Kidney epithelial cell (primary cell): ENCODE results near the gene MYO3B. TPM values are rescaled to one million over a fixed set of nuclear protein-coding genes. Genes with fewer than 3 reads are reported as not detected.

Experiments used
- DNase-seq: peaks from one replicate; pipeline ENCODE4 v3.0.0-alpha.2; 2010; ENCODE audit warnings: low read depth
- H3K27me3 ChIP-seq: 2 replicates; pipeline ENCODE4 v1.6.0; 2011; ENCODE audit warnings: low read length; ENCODE audit not compliant: control insufficient read depth, insufficient read depth
- H3K36me3 ChIP-seq: 2 replicates; pipeline ENCODE4 v1.5.1; 2011; ENCODE audit warnings: low read length; ENCODE audit not compliant: control insufficient read depth, insufficient read depth
- H3K4me3 ChIP-seq: 2 replicates; pipeline ENCODE4 v1.5.1; 2011; ENCODE audit warnings: low read depth, mild to moderate bottlenecking, control low read depth, low read length
- CTCF ChIP-seq: IDR thresholded peaks from 2 replicates; pipeline ENCODE4 v1.5.1; 2011; ENCODE audit warnings: mild to moderate bottlenecking, moderate library complexity, low read length, control low read depth, inconsistent platforms; ENCODE audit not compliant: insufficient read depth, poor library complexity, severe bottlenecking
- total RNA-seq: library from RNA; depleted of rRNA; stranded (reverse); fragments of >200 nt; gene quantifications from 2 replicates; pipeline ENCODE4 v1.2.3, GENCODE V29; 2015

The MYO3B gene
- total RNA-seq, 1 donor from 2014 or later = 1.1 TPM

- DNase-seq = no peak
- no peaks in the 10 kb centered on the region for H3K27me3 ChIP-seq
- no peak for TF ChIP-seq CTCF
- no peak overlapping the region for H3K4me3 ChIP-seq
- no peaks in the 10 kb centered on the region for H3K36me3 ChIP-seq
Observed at GRCh38 chr2:170310876-170311502, 133.0 kb downstream of the MYO3B start.

GRCh38 chr2:170313347-170313991, 135.5 kb downstream of the MYO3B start:
- no peak for DNase-seq

GRCh38 chr2:170313992-170314348, 136.0 kb downstream of the MYO3B start:
- no peak for DNase-seq
- H3K27me3 ChIP-seq = no peaks in the 10 kb centered on the region
- no peak for TF ChIP-seq CTCF
- H3K36me3 ChIP-seq = no peaks in the 10 kb centered on the region
- no peak overlapping the region for H3K4me3 ChIP-seq

More at GRCh38 chr2:170313347-170313991, 135.5 kb downstream of the MYO3B start:
- Histone ChIP-seq H3K4me3 (no peak overlapping the region), H3K27me3 (no peaks in the 10 kb centered on the region), H3K36me3 (no peaks in the 10 kb centered on the region)
- no peak for TF ChIP-seq CTCF

GRCh38 chr2:170314744-170315447, 136.9 kb downstream of the MYO3B start:
- Histone ChIP-seq H3K4me3 (no peak overlapping the region), H3K36me3 (no peaks in the 10 kb centered on the region), H3K27me3 (no peaks in the 10 kb centered on the region)
- DNase-seq = no peak
- no peak for TF ChIP-seq CTCF

- Histone ChIP-seq H3K36me3 (no peaks in the 10 kb centered on the region), H3K27me3 (no peaks in the 10 kb centered on the region), H3K4me3 (no peak overlapping the region)
- TF ChIP-seq CTCF = no peak
- DNase-seq = no peak
Observed at GRCh38 chr2:170320948-170321347, 143.0 kb downstream of the MYO3B start.
